Urothelium cell line (cell line): ENCODE data around the gene PCDHGA10.
"Not testable (repeated sequence)": the region's sequence is repeated elsewhere in the genome, so short reads cannot be mapped to it uniquely, and the experiment has no call there.

ENCODE experiments used
- DNase-seq: peaks from one replicate; pipeline ENCODE4 v3.0.0; 2011; ENCODE audit warnings: low spot score, mixed read lengths
- FAIRE-seq: peaks from 2 replicates; lab custom pipeline; 2011; peaks lifted over from hg19 to GRCh38; lab: Jason Lieb, UNC

Gene PCDHGA10

DNA sequence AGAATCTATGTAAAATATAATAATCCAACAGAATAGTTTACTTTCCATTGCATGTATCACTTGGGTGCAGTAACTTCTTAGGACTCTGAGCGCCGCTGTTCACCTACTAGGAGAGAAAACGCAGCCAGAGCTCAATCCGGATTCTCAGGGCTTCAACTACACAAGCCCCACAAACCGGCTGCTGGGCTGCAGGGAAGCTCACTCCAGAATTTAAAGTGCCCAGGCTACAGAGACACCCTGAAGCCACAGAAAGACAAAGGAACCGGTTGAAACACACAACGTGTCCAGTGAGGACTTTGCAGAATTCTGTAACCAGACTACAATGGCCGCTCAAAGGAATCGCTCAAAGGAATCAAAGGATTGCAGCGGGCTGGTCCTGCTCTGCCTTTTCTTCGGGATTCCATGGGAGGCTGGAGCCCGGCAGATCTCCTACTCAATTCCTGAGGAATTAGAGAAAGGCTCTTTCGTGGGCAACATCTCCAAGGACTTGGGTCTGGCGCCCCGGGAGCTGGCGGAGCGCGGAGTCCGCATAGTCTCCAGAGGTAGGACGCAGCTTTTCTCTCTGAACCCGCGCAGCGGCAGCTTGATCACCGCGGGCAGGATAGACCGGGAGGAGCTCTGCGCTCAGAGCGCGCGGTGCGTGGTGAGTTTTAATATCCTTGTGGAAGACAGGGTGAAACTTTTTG is at the start of gene PCDHGA10:
TSS of gene PCDHGA10 (plus strand) at position 134 of the 686 bp plus-strand sequence. CDS start at position 323, 189 bp downstream.
- no peak for FAIRE-seq
- DNase-seq, result peak; percentile 24

- FAIRE-seq, result no peak
- DNase-seq, result no peak
Observed at GRCh38 chr5:141363952-141364660, 48.7 kb upstream of the PCDHGA10 start, which contains the start of gene PCDHGA5. Gene PCDHGA5 (plus strand): TSS chr5:141364162. CDS start chr5:141364331, 169 bp downstream.

GRCh38 chr5:141366016-141366896 is 46.5 kb upstream of the PCDHGA10 start:
- FAIRE-seq (no peak), DNase-seq (no peak)

- FAIRE-seq, result no peak
- DNase-seq, result no peak
Observed at GRCh38 chr5:141369994-141370848, 42.6 kb upstream of the PCDHGA10 start, which contains the start of gene PCDHGB3. Gene PCDHGB3 (plus strand): TSS chr5:141370242. CDS start chr5:141370395, 153 bp downstream.

DNA sequence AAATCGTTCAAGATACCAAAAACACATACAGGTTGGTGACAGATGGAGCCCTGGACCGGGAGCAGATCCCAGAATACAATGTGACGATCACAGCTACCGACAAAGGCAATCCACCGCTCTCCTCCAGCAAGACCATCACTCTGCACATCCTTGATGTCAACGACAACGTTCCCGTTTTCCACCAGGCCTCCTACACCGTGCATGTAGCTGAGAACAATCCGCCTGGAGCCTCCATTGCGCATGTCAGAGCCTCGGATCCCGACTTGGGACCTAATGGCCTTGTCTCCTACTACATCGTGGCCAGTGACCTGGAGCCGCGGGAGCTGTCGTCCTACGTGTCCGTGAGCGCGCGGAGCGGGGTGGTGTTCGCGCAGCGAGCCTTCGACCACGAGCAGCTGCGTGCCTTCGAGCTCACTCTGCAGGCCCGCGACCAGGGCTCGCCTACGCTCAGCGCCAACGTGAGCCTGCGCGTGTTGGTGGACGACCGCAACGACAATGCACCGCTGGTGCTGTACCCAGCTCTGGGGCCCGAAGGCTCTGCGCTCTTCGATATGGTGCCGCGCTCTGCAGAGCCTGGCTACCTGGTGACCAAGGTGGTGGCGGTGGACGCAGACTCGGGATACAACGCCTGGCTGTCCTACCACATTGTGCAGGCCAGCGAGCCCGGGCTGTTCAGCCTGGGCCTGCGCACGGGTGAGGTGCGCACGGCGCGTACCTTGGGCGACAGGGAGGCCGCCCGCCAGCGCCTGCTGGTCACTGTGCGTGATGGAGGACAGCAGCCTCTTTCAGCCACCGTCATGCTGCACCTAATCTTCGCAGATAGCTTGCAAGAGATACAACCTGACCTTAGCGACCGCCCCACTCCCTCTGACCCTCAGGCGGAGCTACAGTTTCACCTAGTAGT is 41.0 kb upstream of the PCDHGA10 start:
- FAIRE-seq (no peak), DNase-seq (no peak)

DNA sequence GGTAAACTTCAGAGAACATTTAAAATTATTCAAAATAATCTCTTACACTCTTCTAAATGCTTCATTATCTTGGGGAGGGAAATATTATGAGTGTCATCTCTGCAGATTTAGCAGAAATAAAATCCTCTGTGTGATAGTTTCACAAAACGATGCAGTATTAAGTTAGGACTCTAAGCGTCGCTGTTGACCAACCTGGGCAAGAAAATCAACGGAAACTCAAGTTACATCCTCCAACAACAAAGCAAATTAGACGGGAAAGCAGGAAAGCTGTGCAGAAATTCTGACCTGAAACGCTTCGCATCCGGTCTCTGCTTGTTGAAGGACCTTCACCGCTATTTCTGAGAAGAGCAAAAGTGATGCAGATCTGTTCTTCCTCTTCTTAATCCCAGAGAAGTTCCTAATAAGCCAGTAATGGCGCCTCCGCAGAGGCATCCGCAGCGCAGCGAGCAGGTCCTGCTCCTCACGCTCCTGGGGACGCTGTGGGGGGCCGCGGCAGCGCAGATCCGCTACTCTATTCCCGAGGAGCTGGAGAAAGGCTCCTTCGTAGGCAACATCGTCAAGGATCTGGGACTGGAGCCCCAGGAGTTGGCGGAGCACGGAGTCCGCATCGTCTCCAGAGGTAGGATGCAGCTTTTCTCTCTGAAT is 39.0 kb upstream of the PCDHGA10 start, which contains the start of gene PCDHGA6:
TSS of gene PCDHGA6 (plus strand) at position 219 of the 645 bp plus-strand sequence. CDS start at position 412, 193 bp downstream.
- no peak for FAIRE-seq
- no peak for DNase-seq

DNA sequence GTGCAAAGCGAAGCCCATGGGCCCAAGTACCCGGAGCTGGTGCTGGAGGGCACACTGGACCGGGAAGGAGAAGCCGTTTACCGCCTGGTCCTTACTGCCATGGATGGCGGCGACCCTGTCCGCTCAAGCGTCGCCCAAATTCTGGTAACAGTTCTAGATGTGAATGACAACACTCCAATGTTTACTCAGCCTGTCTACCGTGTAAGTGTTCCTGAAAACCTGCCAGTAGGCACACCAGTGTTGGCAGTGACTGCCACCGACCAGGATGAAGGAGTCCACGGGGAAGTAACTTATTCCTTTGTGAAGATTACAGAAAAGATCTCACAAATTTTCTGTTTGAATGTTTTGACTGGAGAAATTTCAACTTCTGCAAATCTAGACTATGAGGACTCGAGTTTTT is 38.2 kb upstream of the PCDHGA10 start:
- FAIRE-seq (no peak), DNase-seq (no peak)

- not testable (repeated sequence) for DNase-seq, FAIRE-seq
Observed at GRCh38 chr5:141375444-141376155, 37.2 kb upstream of the PCDHGA10 start.

DNA sequence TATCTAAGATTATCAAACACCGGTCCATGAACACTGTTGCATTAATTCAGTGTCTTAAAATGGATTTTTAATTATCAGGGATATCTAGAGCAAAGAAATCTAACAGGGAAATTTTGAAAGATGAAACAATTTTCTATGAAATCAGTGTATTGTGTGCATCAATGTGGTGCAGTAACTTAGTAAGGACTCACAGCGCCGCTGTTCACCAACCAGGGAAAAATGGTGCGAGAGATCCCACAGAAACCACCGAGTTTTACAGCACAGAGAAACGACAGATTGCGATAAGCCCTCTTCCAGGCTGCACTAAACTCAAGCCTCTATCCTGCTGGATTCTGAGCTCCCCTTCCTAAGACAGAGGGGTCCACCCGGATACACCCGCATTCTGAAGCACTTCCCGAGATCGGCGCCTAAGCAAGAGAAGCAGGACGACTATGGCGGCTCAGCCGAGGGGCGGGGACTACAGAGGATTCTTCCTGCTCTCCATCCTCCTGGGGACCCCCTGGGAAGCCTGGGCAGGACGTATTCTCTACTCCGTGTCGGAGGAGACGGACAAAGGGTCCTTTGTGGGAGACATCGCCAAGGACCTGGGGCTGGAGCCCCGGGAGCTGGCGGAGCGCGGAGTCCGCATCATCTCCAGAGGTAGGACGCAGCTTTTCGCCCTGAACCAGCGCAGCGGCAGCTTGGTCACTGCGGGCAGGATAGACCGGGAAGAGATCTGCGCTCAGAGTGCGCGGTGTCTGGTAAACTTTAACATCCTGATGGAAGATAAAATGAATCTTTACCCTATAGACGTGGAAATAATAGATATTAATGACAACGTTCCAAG is 30.1 kb upstream of the PCDHGA10 start, which contains the start of gene PCDHGA7:
TSS of gene PCDHGA7 (plus strand) at position 274 of the 826 bp plus-strand sequence. CDS start at position 432, 158 bp downstream.
- DNase-seq, result no peak
- no peak for FAIRE-seq

GRCh38 chr5:141383345-141383744 is 29.4 kb upstream of the PCDHGA10 start:
- FAIRE-seq, result no peak
- no peak for DNase-seq

GRCh38 chr5:141384471-141385267 is 28.1 kb upstream of the PCDHGA10 start:
- DNase-seq (no peak), FAIRE-seq (no peak)

DNA sequence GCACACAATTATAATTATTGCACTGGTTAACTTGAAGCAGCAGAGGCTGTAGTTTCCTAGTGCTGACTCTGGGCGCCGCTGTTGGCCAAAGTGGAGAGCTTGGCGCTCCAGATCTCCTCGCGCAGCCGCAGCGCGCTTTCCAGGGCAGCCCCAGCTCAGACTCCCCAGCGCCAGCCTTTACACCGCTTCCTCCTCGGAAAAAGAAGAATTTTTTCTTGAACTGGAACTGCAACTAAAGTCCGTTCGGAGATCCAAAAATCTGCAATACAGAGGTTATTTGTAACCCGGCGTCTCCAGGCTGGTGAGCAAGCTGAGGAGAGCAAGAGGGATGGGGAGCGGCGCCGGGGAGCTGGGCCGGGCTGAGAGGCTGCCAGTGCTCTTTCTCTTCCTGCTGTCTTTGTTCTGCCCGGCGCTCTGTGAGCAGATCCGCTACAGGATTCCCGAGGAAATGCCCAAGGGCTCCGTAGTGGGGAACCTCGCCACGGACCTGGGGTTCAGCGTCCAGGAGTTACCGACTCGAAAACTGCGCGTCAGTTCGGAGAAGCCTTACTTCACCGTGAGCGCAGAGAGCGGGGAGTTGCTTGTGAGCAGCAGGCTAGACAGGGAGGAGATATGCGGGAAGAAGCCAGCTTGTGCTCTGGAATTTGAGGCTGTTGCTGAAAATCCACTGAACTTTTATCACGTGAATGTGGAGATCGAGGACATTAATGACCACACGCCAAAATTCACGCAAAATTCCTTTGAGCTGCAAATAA is 25.1 kb upstream of the PCDHGA10 start, which contains the start of gene PCDHGB4:
TSS of gene PCDHGB4 (plus strand) at position 142 of the 755 bp plus-strand sequence. CDS start at position 329, 187 bp downstream.
- FAIRE-seq (peak; percentile 20), DNase-seq (peak; percentile 14)

DNA sequence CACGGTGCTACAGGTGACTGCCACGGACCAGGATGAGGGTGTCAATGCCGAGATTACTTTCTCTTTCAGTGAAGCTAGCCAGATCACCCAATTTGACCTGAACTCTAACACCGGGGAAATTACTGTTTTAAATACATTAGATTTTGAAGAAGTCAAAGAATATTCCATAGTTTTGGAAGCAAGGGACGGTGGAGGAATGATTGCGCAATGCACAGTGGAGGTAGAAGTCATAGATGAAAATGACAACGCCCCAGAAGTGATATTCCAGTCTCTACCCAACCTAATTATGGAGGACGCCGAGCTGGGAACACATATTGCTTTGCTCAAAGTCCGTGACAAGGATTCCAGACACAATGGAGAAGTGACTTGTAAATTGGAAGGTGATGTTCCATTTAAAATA is 24.1 kb upstream of the PCDHGA10 start:
- no peak for FAIRE-seq

DNA sequence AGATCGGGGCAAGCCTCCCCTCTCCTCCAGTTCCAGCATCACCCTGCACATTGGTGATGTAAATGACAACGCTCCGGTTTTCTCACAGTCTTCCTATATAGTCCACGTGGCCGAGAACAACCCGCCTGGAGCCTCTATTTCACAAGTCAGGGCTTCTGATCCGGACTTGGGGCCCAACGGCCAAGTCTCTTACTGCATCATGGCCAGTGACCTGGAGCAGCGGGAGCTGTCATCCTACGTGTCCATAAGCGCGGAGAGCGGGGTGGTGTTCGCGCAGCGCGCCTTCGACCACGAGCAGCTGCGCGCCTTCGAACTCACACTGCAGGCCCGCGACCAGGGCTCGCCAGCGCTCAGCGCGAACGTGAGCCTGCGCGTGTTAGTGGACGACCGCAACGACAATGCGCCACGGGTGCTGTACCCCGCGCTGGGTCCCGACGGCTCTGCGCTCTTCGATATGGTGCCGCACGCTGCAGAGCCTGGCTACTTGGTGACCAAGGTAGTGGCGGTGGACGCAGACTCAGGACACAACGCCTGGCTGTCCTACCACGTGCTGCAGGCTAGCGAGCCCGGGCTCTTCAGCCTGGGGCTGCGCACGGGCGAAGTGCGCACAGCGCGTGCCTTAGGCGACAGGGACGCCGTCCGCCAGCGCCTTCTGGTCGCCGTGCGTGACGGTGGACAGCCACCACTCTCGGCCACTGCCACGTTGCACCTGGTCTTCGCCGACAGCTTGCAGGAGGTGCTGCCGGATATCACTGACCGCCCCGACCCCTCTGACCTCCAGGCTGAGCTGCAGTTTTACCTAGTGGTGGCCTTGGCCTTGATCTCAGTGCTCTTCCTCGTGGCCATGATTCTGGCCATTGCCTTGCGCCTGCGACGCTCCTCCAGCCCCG is 23.4 kb upstream of the PCDHGA10 start:
- DNase-seq (no peak), FAIRE-seq (no peak)

More for the DNA sequence above, 24.1 kb upstream of the PCDHGA10 start:
- no peak for DNase-seq
